ENCODE data around the gene SKAP1. TPM values are rescaled to one million over a fixed set of nuclear protein-coding genes. Genes with fewer than 3 reads are reported as not detected.
A peak's percentile ranks its signal among the peaks of the same experiment; 100 is the strongest.
"Not testable (repeated sequence)": the region's sequence is repeated elsewhere in the genome, so short reads cannot be mapped to it uniquely, and the experiment has no call there.

SKAP1 gene
- total RNA-seq, 1 experiment from 2014 or later: not detected

- H3K27me3 ChIP-seq (ENCODE audit: control insufficient read depth, insufficient read depth, low read length): no peaks in the 10 kb centered on the region
- H3K36me3 ChIP-seq (replicated peaks; ENCODE audit: control insufficient read depth, insufficient read depth, low read length): no peaks in the 10 kb centered on the region
- DNase-seq: no peak
- H3K4me3 ChIP-seq (ENCODE audit: insufficient read depth, low read depth, low read length): no peak overlapping the region
Measured at GRCh38 chr17:48262982-48263730, 166.9 kb downstream of the SKAP1 start.

GRCh38 chr17:48261297-48261880 is 168.6 kb downstream of the SKAP1 start:
- DNase-seq: peak; percentile 57
- Histone ChIP-seq H3K4me3 (ENCODE audit: insufficient read depth, low read depth, low read length) (no peak overlapping the region), H3K36me3 (replicated peaks; ENCODE audit: control insufficient read depth, insufficient read depth, low read length) (no peaks in the 10 kb centered on the region), H3K27me3 (ENCODE audit: control insufficient read depth, insufficient read depth, low read length) (no peaks in the 10 kb centered on the region)

GRCh38 chr17:48259694-48260291 is 170.2 kb downstream of the SKAP1 start:
- H3K27me3 ChIP-seq (ENCODE audit: control insufficient read depth, insufficient read depth, low read length): no peaks in the 10 kb centered on the region
- DNase-seq: peak; percentile 25
- no peaks in the 10 kb centered on the region for H3K36me3 ChIP-seq (replicated peaks; ENCODE audit: control insufficient read depth, insufficient read depth, low read length)
- no peak overlapping the region for H3K4me3 ChIP-seq (ENCODE audit: insufficient read depth, low read depth, low read length)

- Histone ChIP-seq H3K27me3 (ENCODE audit: control insufficient read depth, insufficient read depth, low read length) (no peaks in the 10 kb centered on the region), H3K36me3 (replicated peaks; ENCODE audit: control insufficient read depth, insufficient read depth, low read length) (no peaks in the 10 kb centered on the region), H3K4me3 (ENCODE audit: insufficient read depth, low read depth, low read length) (no peak overlapping the region)
- no peak for DNase-seq
Measured at GRCh38 chr17:48258331-48258730, 171.7 kb downstream of the SKAP1 start.

GRCh38 chr17:48255759-48256158 is 174.3 kb downstream of the SKAP1 start:
- Histone ChIP-seq H3K36me3 (replicated peaks; ENCODE audit: control insufficient read depth, insufficient read depth, low read length) (no peaks in the 10 kb centered on the region), H3K4me3 (ENCODE audit: insufficient read depth, low read depth, low read length) (no peak overlapping the region), H3K27me3 (ENCODE audit: control insufficient read depth, insufficient read depth, low read length) (no peaks in the 10 kb centered on the region)
- DNase-seq: no peak

- H3K27me3 ChIP-seq (ENCODE audit: control insufficient read depth, insufficient read depth, low read length): no peaks in the 10 kb centered on the region
- peak; percentile 14 for DNase-seq
- no peaks in the 10 kb centered on the region for H3K36me3 ChIP-seq (replicated peaks; ENCODE audit: control insufficient read depth, insufficient read depth, low read length)
- no peak overlapping the region for H3K4me3 ChIP-seq (ENCODE audit: insufficient read depth, low read depth, low read length)
Measured at GRCh38 chr17:48254896-48255295, 175.1 kb downstream of the SKAP1 start.

GRCh38 chr17:48253975-48254374 is 176.0 kb downstream of the SKAP1 start:
- no peak for DNase-seq
- no peaks in the 10 kb centered on the region for H3K27me3 ChIP-seq (ENCODE audit: control insufficient read depth, insufficient read depth, low read length)
- no peak overlapping the region for H3K4me3 ChIP-seq (ENCODE audit: insufficient read depth, low read depth, low read length)
- H3K36me3 ChIP-seq (replicated peaks; ENCODE audit: control insufficient read depth, insufficient read depth, low read length): no peaks in the 10 kb centered on the region

GRCh38 chr17:48251950-48252349 is 178.1 kb downstream of the SKAP1 start:
- no peak overlapping the region for H3K4me3 ChIP-seq (ENCODE audit: insufficient read depth, low read depth, low read length)

GRCh38 chr17:48250949-48251348 is 179.1 kb downstream of the SKAP1 start:
- no peaks in the 10 kb centered on the region for H3K36me3 ChIP-seq (replicated peaks; ENCODE audit: control insufficient read depth, insufficient read depth, low read length)
- no peak overlapping the region for H3K4me3 ChIP-seq (ENCODE audit: insufficient read depth, low read depth, low read length)
- H3K27me3 ChIP-seq (ENCODE audit: control insufficient read depth, insufficient read depth, low read length): no peaks in the 10 kb centered on the region
- no peak for DNase-seq

More at GRCh38 chr17:48251950-48252349, 178.1 kb downstream of the SKAP1 start:
- no peaks in the 10 kb centered on the region for H3K27me3 ChIP-seq (ENCODE audit: control insufficient read depth, insufficient read depth, low read length)
- H3K36me3 ChIP-seq (replicated peaks; ENCODE audit: control insufficient read depth, insufficient read depth, low read length): no peaks in the 10 kb centered on the region
- DNase-seq: no peak

GRCh38 chr17:48250059-48250458 is 180.0 kb downstream of the SKAP1 start:
- not testable (repeated sequence) for H3K4me3 ChIP-seq (ENCODE audit: insufficient read depth, low read depth, low read length); H3K36me3 ChIP-seq (replicated peaks; ENCODE audit: control insufficient read depth, insufficient read depth, low read length); H3K27me3 ChIP-seq (ENCODE audit: control insufficient read depth, insufficient read depth, low read length); DNase-seq

- Histone ChIP-seq H3K4me3 (ENCODE audit: insufficient read depth, low read depth, low read length) (no peak overlapping the region), H3K27me3 (ENCODE audit: control insufficient read depth, insufficient read depth, low read length) (no peaks in the 10 kb centered on the region), H3K36me3 (replicated peaks; ENCODE audit: control insufficient read depth, insufficient read depth, low read length) (no peaks in the 10 kb centered on the region)
- DNase-seq: no peak
Measured at GRCh38 chr17:48247603-48248002, 182.4 kb downstream of the SKAP1 start.

- no peaks in the 10 kb centered on the region for H3K36me3 ChIP-seq (replicated peaks; ENCODE audit: control insufficient read depth, insufficient read depth, low read length)
- H3K4me3 ChIP-seq (ENCODE audit: insufficient read depth, low read depth, low read length): no peak overlapping the region
- H3K27me3 ChIP-seq (ENCODE audit: control insufficient read depth, insufficient read depth, low read length): no peaks in the 10 kb centered on the region
- no peak for DNase-seq
Measured at GRCh38 chr17:48247038-48247437, 183.0 kb downstream of the SKAP1 start.

GRCh38 chr17:48246612-48247011 is 183.4 kb downstream of the SKAP1 start:
- DNase-seq: no peak
- Histone ChIP-seq H3K36me3 (replicated peaks; ENCODE audit: control insufficient read depth, insufficient read depth, low read length) (no peaks in the 10 kb centered on the region), H3K27me3 (ENCODE audit: control insufficient read depth, insufficient read depth, low read length) (no peaks in the 10 kb centered on the region), H3K4me3 (ENCODE audit: insufficient read depth, low read depth, low read length) (no peak overlapping the region)

- H3K4me3 ChIP-seq (ENCODE audit: insufficient read depth, low read depth, low read length); DNase-seq; H3K27me3 ChIP-seq (ENCODE audit: control insufficient read depth, insufficient read depth, low read length); H3K36me3 ChIP-seq (replicated peaks; ENCODE audit: control insufficient read depth, insufficient read depth, low read length): not testable (repeated sequence)
Measured at GRCh38 chr17:48245465-48246033, 184.5 kb downstream of the SKAP1 start.

- no peak for DNase-seq
- Histone ChIP-seq H3K36me3 (replicated peaks; ENCODE audit: control insufficient read depth, insufficient read depth, low read length) (no peaks in the 10 kb centered on the region), H3K4me3 (ENCODE audit: insufficient read depth, low read depth, low read length) (no peak overlapping the region), H3K27me3 (ENCODE audit: control insufficient read depth, insufficient read depth, low read length) (no peaks in the 10 kb centered on the region)
Measured at GRCh38 chr17:48244814-48245213, 185.2 kb downstream of the SKAP1 start.
